Vagina (tissue), 2 donors: Measurements from ENCODE around the gene CLIC5. TPM values are rescaled to one million over a fixed set of nuclear protein-coding genes. Genes with fewer than 3 reads are reported as not detected.

ENCODE experiments used
- DNase-seq, 2 donors: peaks; one replicate each; pipeline ENCODE4 v3.0.0-alpha.2; 2017; ENCODE audit errors: extremely low spot score in 2 of 2
- H3K27ac ChIP-seq: fragments of 200-600 bp; sonication (generic); one replicate; pipeline ENCODE4 v1.5.1; 2019
- H3K27me3 ChIP-seq: fragments of 200-600 bp; sonication (generic); one replicate; pipeline ENCODE4 v1.5.1; 2019
- H3K36me3 ChIP-seq, 2 donors: fragments of 200-600 bp; sonication (generic); one replicate each; pipeline ENCODE4 v1.5.1; 2017 to 2019
- H3K4me1 ChIP-seq: fragments of 200-600 bp; sonication (generic); one replicate; pipeline ENCODE4 v1.5.1; 2019
- H3K4me3 ChIP-seq, 2 donors: fragments of 200-600 bp; sonication (generic); 1 replicate in 1 of 2; 2 replicates in 1 of 2; pipeline ENCODE4 v1.5.1; 2016 to 2019
- H3K9me3 ChIP-seq: fragments of 200-600 bp; sonication (generic); one replicate; pipeline ENCODE4 v1.5.1; 2019
- POLR2A ChIP-seq, 2 donors: fragments of 450-650 bp; IDR thresholded peaks; one replicate each; pipeline ENCODE4 v1.6.1; 2017; ENCODE audit warnings: antibody characterized with exemption in 2 of 2, mild to moderate bottlenecking in 2 of 2, moderate library complexity in 2 of 2
- POLR2AphosphoS5 ChIP-seq, 2 donors: sonication (generic); formaldehyde crosslinking; IDR thresholded peaks; one replicate each; pipeline ENCODE4 v1.9.0; 2017; ENCODE audit warnings: antibody characterized with exemption in 2 of 2, mild to moderate bottlenecking in 2 of 2, low read depth in 1 of 2; ENCODE audit not compliant: insufficient read depth in 1 of 2
- intact Hi-C: fragments of 100-400 bp; cut with DNase I; formaldehyde crosslinking; loops from one replicate; pipeline ENCODE4 v1.15.1; 2023
- total RNA-seq: library from RNA; depleted of rRNA; stranded (reverse); fragments of >200 nt; gene quantifications from one replicate; pipeline ENCODE4 v1.2.3, GENCODE V29; 2016
- TF ChIP-seq, protein P1 (sequence below), 3 experiments: fragments of 450-650 bp in 2 of 3; fragments of 200-600 bp in 1 of 3; sonication (generic) in 1 of 3; IDR thresholded peaks; one replicate each; pipeline ENCODE4 v1.5.1; 2017 to 2019; ENCODE audit warnings: antibody characterized with exemption in 3 of 3, mild to moderate bottlenecking in 2 of 3, moderate library complexity in 2 of 3

The CLIC5 gene
- total RNA-seq, 1 donor from 2014 or later: 3.4 TPM

DNA sequence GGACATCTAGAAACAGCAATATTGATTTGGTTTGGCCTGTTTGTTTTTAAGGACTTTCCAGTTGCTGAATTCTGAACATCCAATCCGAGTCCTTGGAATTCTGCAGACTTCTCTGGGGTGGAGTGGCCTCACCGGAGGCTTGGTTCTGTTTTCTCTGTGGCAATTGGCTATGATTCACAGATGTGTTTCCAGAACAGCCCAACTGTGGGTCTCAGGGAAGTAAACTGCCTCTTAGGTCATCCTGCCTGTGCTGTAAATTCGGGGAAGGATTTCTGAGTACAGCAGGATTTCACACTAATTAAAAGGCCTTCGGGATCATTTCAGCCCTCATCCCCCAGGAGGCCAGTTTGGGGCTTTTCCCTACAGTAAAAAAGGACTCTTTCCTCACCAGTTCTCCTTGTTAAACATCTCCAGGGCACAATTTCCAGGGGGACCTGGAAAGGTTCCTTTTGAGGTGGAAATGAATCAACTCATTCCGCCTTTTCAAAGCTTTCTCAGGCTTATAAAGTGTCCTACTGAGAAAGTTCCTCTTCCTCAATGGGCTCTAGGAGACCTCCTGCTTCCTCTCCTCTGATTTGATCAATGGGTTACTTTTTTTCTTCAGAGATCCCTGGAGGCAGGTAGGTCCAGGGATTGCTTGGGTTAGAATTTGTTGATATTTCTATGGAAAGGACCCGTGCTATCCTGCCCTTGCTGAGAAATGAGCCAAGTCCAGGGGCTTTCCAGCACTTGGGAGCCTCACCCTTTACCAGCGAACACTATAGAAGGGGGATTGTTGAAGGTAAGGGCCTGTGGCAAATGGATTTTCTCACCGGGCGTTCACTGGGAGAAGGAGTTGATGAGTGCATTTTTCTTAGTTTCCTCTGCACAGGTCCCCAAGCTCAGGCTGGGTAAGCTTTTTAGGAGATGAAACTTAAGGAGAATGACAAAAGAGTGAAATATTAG, 114.6 kb downstream of the CLIC5 start:
- Histone ChIP-seq H3K27ac (no peak overlapping the region), H3K27me3 (no peaks in the 10 kb centered on the region), H3K9me3 (no peaks in the 10 kb centered on the region), H3K4me1 (no peaks in the 10 kb centered on the region), H3K4me3 (no peak overlapping the region), H3K36me3 (no peaks in the 10 kb centered on the region)
- DNase-seq: no peak
- intact Hi-C loops: no loop called here
- TF ChIP-seq, protein P1, sequence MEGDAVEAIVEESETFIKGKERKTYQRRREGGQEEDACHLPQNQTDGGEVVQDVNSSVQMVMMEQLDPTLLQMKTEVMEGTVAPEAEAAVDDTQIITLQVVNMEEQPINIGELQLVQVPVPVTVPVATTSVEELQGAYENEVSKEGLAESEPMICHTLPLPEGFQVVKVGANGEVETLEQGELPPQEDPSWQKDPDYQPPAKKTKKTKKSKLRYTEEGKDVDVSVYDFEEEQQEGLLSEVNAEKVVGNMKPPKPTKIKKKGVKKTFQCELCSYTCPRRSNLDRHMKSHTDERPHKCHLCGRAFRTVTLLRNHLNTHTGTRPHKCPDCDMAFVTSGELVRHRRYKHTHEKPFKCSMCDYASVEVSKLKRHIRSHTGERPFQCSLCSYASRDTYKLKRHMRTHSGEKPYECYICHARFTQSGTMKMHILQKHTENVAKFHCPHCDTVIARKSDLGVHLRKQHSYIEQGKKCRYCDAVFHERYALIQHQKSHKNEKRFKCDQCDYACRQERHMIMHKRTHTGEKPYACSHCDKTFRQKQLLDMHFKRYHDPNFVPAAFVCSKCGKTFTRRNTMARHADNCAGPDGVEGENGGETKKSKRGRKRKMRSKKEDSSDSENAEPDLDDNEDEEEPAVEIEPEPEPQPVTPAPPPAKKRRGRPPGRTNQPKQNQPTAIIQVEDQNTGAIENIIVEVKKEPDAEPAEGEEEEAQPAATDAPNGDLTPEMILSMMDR (IDR thresholded peaks at IDR 0.05): no peak
- TF ChIP-seq POLR2A (IDR thresholded peaks at IDR 0.05): no peak
- TF ChIP-seq POLR2AphosphoS5 (IDR thresholded peaks at IDR 0.05; ENCODE audit: insufficient read depth in 1 of 2, low read depth in 1 of 2): no peak

GRCh38 chr6:45899683-45899946, 116.0 kb downstream of the CLIC5 start:
- H3K36me3 ChIP-seq: no peaks in the 10 kb centered on the region
- H3K27me3 ChIP-seq: no peaks in the 10 kb centered on the region
- H3K27ac ChIP-seq: no peak overlapping the region
- no peak for DNase-seq
- intact Hi-C loops: no loop called here
- H3K4me1 ChIP-seq: no peaks in the 10 kb centered on the region
- no peak overlapping the region for H3K4me3 ChIP-seq
- TF ChIP-seq POLR2A (IDR thresholded peaks at IDR 0.05): no peak
- TF ChIP-seq POLR2AphosphoS5 (IDR thresholded peaks at IDR 0.05; ENCODE audit: insufficient read depth in 1 of 2, low read depth in 1 of 2): no peak
- TF ChIP-seq, protein P1 (IDR thresholded peaks at IDR 0.05): no peak
- no peaks in the 10 kb centered on the region for H3K9me3 ChIP-seq

GRCh38 chr6:45898941-45899682, 116.5 kb downstream of the CLIC5 start:
- no peak overlapping the region for H3K4me3 ChIP-seq
- no peaks in the 10 kb centered on the region for H3K9me3 ChIP-seq
- no peak for DNase-seq
- no peaks in the 10 kb centered on the region for H3K36me3 ChIP-seq
- H3K4me1 ChIP-seq: no peaks in the 10 kb centered on the region
- H3K27ac ChIP-seq: no peak overlapping the region
- intact Hi-C loops: no loop called here
- TF ChIP-seq, protein P1 (IDR thresholded peaks at IDR 0.05): no peak
- TF ChIP-seq POLR2A (IDR thresholded peaks at IDR 0.05) (no peak), POLR2AphosphoS5 (IDR thresholded peaks at IDR 0.05; ENCODE audit: insufficient read depth in 1 of 2, low read depth in 1 of 2) (no peak)
- H3K27me3 ChIP-seq: no peaks in the 10 kb centered on the region

- H3K36me3 ChIP-seq: no peaks in the 10 kb centered on the region
- TF ChIP-seq POLR2A (IDR thresholded peaks at IDR 0.05): no peak
- no peak for TF ChIP-seq POLR2AphosphoS5 (IDR thresholded peaks at IDR 0.05; ENCODE audit: insufficient read depth in 1 of 2, low read depth in 1 of 2)
- TF ChIP-seq, protein P1 (IDR thresholded peaks at IDR 0.05): no peak
- no peaks in the 10 kb centered on the region for H3K9me3 ChIP-seq
- no peaks in the 10 kb centered on the region for H3K27me3 ChIP-seq
- intact Hi-C loops: no loop called here
- no peaks in the 10 kb centered on the region for H3K4me1 ChIP-seq
- no peak for DNase-seq
- no peak overlapping the region for H3K27ac ChIP-seq
- no peak overlapping the region for H3K4me3 ChIP-seq
Observed at GRCh38 chr6:45896783-45897441, 118.7 kb downstream of the CLIC5 start.
